SK-N-MC (cell line): ENCODE measurements around the gene DMBT1.

Source experiments
- EZH2 ChIP-seq: fragments of 200-600 bp; sonication (generic); IDR thresholded peaks from one replicate; pipeline ENCODE4 v1.6.1; 2017; ENCODE audit warnings: antibody characterized with exemption
- POLR2AphosphoS5 ChIP-seq: IDR thresholded peaks from 2 replicates; pipeline ENCODE4 v1.6.1; 2012; ENCODE audit warnings: mild to moderate bottlenecking, low read depth, low read length, borderline replicate concordance

DNA sequence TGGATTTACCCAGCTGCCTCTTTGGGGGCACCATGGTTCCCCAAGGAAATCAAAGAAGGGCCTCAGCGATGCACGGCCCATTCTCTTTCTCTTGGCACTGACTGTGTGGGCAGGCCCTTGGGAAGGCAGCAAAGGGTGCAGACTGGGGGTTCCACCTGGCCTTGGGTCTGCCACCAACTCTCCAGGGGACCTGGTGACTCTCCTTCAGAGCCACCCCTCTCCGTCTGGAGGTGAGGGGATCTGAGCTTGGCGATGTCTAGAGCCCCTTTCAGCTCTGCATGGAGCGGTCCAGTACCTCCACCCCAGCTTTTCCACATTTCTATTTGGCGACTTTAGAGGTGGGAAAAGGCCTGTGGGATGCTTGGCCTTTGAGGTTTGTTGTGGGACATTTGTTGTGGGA is 70.0 kb downstream of the DMBT1 start:
- TF ChIP-seq POLR2AphosphoS5, result no peak
- no peak for TF ChIP-seq EZH2
